Activated B cell treated with CpG ODN at 0.5 μM for 24 hours (primary cell): ENCODE measurements around the gene NKAIN1. TPM values are rescaled to one million over a fixed set of nuclear protein-coding genes. Genes with fewer than 3 reads are reported as not detected.
"Not testable (repeated sequence)": the region's sequence is repeated elsewhere in the genome, so short reads cannot be mapped to it uniquely, and the experiment has no call there.

ENCODE experiments used
- ATAC-seq: fragments of 200-7000 bp; cut with Tn5 transposase; one replicate; pipeline ENCODE4 v1.10.0; 2021; ENCODE audit warnings: low read depth, mild to moderate bottlenecking, moderate library complexity
- CTCF ChIA-PET: fragments of 350-600 bp; sonication (Branson Sonifier 250); formaldehyde crosslinking; loops from one replicate; lab custom pipeline; 2021; ENCODE audit warnings: antibody characterized with exemption; lab: Charles Lee
- POLR2A ChIA-PET: fragments of 350-600 bp; sonication (Branson Sonifier 250); formaldehyde crosslinking; loops from one replicate; lab custom pipeline; 2021; ENCODE audit warnings: antibody characterized with exemption; lab: Charles Lee
- DNase-seq: peaks from one replicate; pipeline ENCODE4 v3.0.0; 2022
- H3K27ac Mint-ChIP-seq: one replicate; pipeline ENCODE4 v1.8.0; 2020; ENCODE audit warnings: mixed read lengths
- H3K27me3 Mint-ChIP-seq: one replicate; pipeline ENCODE4 v1.8.0; 2021; ENCODE audit warnings: mixed read lengths
- H3K36me3 Mint-ChIP-seq: one replicate; pipeline ENCODE4 v1.8.0; 2021; ENCODE audit warnings: low read depth, mixed read lengths
- H3K4me1 Mint-ChIP-seq: one replicate; pipeline ENCODE4 v1.8.0; 2021; ENCODE audit warnings: mixed read lengths
- H3K4me3 Mint-ChIP-seq: one replicate; pipeline ENCODE4 v1.8.0; 2020; ENCODE audit warnings: mild to moderate bottlenecking, mixed read lengths
- H3K9me3 Mint-ChIP-seq: one replicate; pipeline ENCODE4 v1.8.0; 2020; ENCODE audit warnings: mixed read lengths
- CTCF ChIP-seq: fragments of 200-600 bp; IDR thresholded peaks from one replicate; pipeline ENCODE4 v1.8.0; 2022; ENCODE audit warnings: antibody characterized with exemption, mild to moderate bottlenecking
- intact Hi-C: fragments of 100-400 bp; cut with micrococcal nuclease; formaldehyde crosslinking; loops from one replicate; pipeline ENCODE4 v1.15.1; 2024
- total RNA-seq: library from RNA; stranded (reverse); gene quantifications from 2 replicates; pipeline ENCODE4 v1.2.3, GENCODE V29; 2022

Gene NKAIN1
- total RNA-seq, 1 donor from 2014 or later: not detected

GRCh38 chr1:31144442-31144841, 95.2 kb downstream of the NKAIN1 start:
- no peak for TF ChIP-seq CTCF
- Mint-ChIP-seq H3K4me3 (no peak overlapping the region), H3K36me3 (no peaks in the 10 kb centered on the region), H3K9me3 (no peaks in the 10 kb centered on the region), H3K27ac (no peak overlapping the region), H3K27me3 (peaks cover 7% of the 10 kb centered on the region), H3K4me1 (no peaks in the 10 kb centered on the region)
- intact Hi-C loops: no loop called here
- ChIA-PET POLR2A (no interaction called here), CTCF (no interaction called here)
- DNase-seq (no peak), ATAC-seq (no peak)

- ChIA-PET POLR2A (no interaction called here), CTCF (no interaction called here)
- H3K27me3 Mint-ChIP-seq: peaks cover 7% of the 10 kb centered on the region
Measured at GRCh38 chr1:31143455-31143854, 96.2 kb downstream of the NKAIN1 start.

GRCh38 chr1:31142406-31142805, 97.3 kb downstream of the NKAIN1 start:
- intact Hi-C loops: no loop called here
- ChIA-PET CTCF (no interaction called here), POLR2A (no interaction called here)
- Mint-ChIP-seq H3K4me1 (no peaks in the 10 kb centered on the region), H3K27ac (no peak overlapping the region), H3K4me3 (no peak overlapping the region), H3K9me3 (no peaks in the 10 kb centered on the region), H3K27me3 (peaks cover 7% of the 10 kb centered on the region), H3K36me3 (no peaks in the 10 kb centered on the region)
- ATAC-seq (no peak), DNase-seq (no peak)
- no peak for TF ChIP-seq CTCF

More at GRCh38 chr1:31143455-31143854, 96.2 kb downstream of the NKAIN1 start:
- Mint-ChIP-seq H3K36me3 (no peaks in the 10 kb centered on the region), H3K9me3 (no peaks in the 10 kb centered on the region), H3K4me3 (no peak overlapping the region), H3K27ac (no peak overlapping the region), H3K4me1 (no peaks in the 10 kb centered on the region)
- DNase-seq (no peak), ATAC-seq (no peak)
- intact Hi-C loops: no loop called here
- TF ChIP-seq CTCF: no peak

- Mint-ChIP-seq H3K27me3 (peaks cover 3% of the 10 kb centered on the region), H3K9me3 (no peaks in the 10 kb centered on the region), H3K4me1 (no peaks in the 10 kb centered on the region), H3K4me3 (no peak overlapping the region), H3K36me3 (no peaks in the 10 kb centered on the region), H3K27ac (no peak overlapping the region)
- no peak for TF ChIP-seq CTCF
- ChIA-PET POLR2A (no interaction called here), CTCF (no interaction called here)
- intact Hi-C loops: no loop called here
- ATAC-seq: no peak
- no peak for DNase-seq
Measured at GRCh38 chr1:31140299-31140698, 99.4 kb downstream of the NKAIN1 start.

GRCh38 chr1:31138797-31139521, 100.7 kb downstream of the NKAIN1 start:
- H3K4me3 Mint-ChIP-seq, H3K27ac Mint-ChIP-seq, intact Hi-C loops, H3K27me3 Mint-ChIP-seq, POLR2A ChIA-PET, H3K9me3 Mint-ChIP-seq, DNase-seq, H3K36me3 Mint-ChIP-seq, ATAC-seq, H3K4me1 Mint-ChIP-seq: not testable (repeated sequence)
- CTCF ChIA-PET: interaction anchor here (0.7 kb wide), 1 partner anchor 337 kb away, joined by 3 read pairs; no protein-coding TSS in a partner anchor

- ATAC-seq, intact Hi-C loops, H3K27me3 Mint-ChIP-seq, H3K4me3 Mint-ChIP-seq, H3K4me1 Mint-ChIP-seq, H3K9me3 Mint-ChIP-seq, H3K27ac Mint-ChIP-seq, POLR2A ChIA-PET, CTCF ChIA-PET, H3K36me3 Mint-ChIP-seq, DNase-seq: not testable (repeated sequence)
Measured at GRCh38 chr1:31137873-31138272, 101.8 kb downstream of the NKAIN1 start.
